CD4-positive, alpha-beta T cell treated with Interleukin-17A for 1 hour (primary cell): Measurements from ENCODE around the gene KIF21B.

Experiments
- DNase-seq: peaks from one replicate; pipeline ENCODE4 v3.0.0-alpha.2; 2020

The KIF21B gene

DNA sequence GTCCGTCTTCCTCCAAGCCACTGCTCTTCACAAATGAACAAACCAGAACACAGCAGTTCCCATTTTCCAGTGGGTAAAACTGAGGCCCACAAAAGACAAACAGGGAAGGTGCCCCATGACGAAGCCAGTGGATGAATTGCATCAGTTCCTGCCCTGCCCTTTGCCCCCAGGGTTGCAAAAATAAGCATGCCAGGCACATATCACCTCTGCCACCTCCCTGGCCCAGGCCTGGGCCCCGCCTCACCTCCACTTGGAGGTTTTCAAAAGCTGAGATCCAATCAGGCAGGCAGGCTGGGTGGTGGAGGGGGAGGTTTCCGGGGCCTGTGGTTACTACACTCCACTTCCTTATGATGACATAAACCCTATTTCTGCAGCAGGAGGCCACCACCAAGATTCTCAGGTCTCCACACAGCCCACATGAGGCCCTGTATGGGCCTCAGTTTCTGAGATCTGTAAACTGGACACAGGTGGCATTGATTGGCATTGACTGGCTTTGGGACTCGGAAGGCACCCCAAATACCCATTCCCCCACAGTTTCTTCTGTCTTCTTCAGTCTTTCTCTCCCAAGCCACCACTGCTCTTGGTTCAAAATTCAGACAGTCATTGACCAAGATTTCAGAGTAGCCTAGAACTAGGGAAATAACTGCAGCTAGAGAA lies 4.1 kb downstream of the KIF21B start:
- peak; percentile 92 for DNase-seq

DNA sequence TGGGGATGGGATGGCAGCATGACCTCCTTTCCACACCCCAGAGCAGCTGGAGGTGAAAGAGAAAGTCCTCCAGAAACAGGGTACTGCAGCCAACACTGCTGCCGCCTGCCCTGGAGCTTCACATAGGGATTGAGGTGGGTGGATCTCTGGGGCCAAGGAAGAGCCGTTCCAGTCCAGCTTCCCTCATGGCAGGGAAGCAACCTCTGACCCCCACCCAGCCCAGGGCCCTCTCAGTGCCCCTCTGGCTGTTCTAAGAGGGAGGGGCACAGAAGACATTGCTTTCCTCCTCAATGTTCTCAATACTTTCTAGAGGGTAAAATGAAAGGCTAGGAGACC lies 5.7 kb downstream of the KIF21B start:
- DNase-seq, result no peak

DNA sequence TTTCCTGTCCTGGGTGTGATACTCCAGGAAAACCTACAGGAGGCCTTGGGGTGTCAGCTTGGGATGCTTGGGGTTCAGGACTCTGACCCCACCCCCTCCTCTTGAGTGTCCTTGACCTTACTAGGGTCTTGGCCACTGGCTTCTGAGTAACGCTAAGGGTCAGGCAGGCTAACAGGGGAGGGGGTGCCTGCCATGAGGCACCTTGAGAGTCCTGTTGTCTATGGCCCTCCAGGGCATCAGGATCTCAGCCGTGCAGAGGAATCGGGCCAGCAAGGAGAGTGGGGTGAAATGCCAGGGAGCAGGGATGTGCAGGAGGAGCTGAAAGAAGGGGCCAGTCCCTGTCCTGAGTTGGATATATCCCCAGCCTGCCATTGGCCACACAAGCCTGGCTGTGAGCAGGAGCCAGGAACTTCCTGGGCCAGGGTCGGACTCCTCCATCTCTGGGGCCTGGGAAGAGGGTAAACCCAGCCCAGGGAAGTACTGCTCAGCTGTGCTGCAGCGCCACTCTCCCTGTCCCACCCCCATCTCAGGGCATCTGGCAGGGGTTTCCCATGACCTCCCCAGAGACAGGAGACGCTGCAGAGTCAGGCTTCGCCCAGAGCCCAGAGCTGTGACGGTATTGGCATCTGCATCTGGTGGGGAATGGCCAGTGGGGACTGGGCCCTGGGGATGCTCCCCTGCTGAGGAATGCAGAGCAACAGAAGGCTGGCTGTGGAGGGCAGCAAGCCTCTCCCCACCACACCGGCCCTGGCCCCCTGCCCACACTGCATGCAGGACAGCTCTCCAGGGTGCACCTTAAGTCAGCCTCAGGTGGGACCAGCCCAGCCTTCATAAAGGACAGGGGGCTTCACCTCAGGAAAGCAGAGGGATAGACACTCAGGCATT lies 6.3 kb downstream of the KIF21B start:
- no peak for DNase-seq

DNA sequence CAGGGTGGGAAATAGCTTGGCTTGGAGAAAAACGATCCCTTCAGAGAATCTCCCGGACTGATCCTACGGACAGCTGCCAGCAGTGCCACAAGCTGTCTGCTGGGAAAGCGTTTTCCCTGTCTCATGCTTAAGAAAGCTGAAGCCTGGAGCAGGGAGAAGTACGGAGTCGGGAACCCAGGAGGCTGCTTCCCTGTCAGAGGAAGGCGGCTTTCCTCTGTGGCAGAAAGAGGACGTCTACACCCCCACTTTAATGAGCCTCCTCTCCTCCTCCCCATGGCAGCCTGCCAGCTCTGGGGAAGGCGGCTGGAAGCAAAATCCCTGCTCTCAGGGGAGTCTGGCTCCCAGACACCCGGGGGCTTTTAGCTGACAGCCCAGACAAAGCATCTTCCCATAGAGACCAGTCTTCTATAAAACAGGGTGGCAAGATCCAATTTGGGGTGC lies 7.3 kb downstream of the KIF21B start:
- DNase-seq, result no peak

DNA sequence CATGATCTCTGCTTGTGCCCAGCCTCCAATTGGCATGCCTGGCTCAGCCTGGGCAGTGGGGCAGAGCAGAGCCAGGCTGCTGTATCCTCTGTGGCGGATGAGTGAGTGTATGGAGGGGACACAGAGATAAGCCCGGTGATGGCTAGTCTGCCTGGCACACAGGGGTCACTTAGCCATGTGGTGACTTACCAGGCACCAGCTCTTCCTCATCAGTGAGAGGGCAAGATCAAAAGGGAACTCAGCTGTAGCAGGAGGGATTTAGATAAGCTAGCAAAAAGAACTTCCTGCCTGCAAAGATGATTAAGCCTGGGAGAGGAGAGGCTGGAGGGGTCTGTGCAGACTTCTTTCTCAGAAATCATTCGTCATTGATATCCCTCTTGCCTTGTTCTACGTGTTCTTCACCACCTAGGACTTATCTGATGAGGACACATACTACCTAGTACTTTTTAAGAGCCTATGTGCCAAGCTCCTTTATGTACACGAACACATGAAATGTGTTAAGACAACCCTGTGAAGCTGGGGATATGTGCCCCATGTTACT lies 7.9 kb downstream of the KIF21B start:
- DNase-seq, result no peak

DNA sequence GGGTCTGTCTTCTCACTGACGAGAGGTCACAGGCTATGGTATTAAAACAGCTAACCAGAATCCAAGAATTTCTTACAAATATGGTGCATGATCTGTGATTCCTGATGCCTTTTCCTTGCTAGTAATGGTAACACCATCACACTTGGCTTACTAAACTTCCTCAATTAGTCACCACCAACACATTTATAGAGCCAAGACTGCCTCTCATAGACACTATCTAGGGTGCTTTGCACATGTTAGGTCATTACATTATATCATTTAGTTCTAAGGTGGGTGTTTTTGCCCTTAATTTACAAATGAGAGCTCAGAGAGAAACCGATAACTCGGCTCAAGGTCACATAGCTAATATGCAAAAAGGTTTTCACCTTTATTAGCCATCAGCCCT lies 8.7 kb downstream of the KIF21B start:
- no peak for DNase-seq

DNA sequence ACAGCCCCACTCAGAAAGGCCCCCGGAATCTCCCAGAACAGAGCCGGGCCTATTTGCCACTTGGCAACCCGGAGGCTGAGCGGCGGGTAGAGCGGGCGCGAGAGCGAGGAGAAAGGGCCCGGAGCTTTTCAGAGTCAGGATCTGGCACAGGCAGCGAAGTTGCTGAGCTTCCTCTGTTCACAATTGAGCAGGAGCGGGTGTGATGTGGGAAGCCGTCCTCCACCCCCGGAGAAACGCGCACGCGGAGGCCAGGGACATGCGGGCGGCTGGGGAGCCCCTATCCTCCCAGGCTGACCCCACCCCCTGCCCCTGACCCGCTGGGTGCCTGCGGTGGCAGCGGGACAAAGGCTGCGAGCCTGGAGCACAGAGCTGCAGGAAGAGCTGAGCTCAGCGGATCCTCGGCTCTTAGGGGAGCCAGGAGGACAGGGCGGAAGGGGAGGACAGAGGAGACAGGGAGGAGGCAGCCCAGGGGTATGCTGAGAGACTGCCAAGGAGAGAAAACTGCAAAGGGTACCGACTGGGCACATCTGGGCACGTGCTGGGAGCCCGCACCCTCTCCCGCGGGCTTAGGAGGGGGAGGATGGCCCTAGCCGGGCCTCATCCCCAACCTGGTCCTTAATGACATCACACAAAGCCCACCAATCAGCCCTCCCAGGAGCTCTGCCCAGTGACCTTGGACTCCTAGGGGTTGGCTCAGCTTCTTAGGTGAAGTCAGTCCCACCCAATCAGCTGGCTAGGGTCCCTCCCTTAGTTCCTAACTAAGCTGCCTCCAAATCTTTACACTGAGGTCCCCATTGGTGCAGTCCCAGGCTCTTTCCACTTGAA lies 9.3 kb downstream of the KIF21B start:
- no peak for DNase-seq

DNA sequence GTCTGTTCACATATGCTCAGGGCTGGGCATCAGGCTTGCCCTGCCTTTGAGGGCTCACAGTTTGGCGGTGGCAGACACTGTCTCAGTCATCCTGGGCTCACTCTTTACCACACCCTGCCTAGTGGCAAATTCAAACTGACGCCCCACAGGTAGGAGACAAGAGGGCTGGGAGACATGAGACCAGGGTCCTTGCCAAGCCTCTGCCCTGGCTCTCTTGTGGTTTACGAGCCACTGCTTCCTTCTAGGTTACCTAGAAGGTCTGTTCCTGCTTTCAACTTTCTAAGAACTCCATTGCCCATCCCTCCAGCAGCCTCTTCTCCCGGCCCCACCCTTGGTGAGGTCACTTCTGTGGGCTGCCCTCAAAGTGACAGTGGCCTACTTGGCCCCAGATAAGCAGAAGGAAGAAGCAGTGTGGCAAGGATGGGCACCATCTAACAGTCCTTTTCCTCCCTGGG lies 10.5 kb downstream of the KIF21B start:
- DNase-seq, result peak; percentile 37

DNA sequence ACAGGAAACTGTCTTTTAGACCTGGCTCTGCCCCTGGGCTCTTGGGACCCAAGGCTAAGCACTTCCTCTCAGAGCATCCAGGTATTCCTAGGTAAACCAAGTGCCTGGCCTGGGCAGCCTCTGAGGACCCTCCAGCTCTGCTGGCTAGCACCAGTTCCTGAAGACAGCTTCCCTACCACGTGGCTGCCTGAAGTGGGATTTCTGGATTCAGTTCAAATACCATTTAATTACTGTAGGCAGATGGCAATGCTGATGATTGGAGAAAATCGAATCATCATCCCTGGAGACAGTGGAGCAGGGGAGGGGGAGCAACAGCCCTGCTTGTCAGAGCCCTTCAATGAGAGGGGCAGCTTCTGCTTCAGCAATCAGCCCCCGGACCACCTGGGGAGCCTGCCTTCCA lies 11.9 kb downstream of the KIF21B start:
- no peak for DNase-seq

DNA sequence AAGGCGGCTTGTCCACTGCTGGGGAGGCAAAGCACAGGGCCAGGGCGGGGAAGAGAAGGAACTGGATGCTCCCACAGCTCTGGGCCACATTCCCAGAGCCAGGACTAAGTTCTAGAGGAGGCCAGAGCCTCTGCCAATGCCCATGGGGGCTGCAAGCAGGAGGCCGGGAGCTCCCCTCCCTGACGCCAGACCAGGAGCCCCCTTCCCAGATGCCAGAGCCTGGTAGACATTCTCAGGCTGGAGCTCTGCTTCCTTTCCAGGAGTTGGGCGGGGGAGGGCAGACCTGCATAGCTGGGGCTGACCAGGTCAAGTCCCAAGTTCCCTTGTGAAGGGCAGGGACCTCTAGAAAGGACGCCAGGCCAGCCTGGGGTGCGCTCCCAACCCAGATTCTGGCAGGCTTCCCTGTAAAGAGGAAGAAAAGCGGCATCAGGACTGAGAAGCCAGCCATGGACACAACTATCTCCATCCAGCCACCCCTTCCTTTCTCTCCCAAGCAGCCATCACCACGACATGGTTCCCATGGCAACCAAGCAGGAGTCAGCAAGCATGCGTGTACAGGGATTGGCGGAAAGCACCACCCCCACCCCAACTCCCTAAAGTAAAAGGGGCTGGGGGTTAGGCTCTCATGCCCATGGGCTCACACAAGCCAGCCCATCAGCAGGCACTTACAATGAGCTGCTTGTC lies 13.4 kb downstream of the KIF21B start:
- no peak for DNase-seq

DNA sequence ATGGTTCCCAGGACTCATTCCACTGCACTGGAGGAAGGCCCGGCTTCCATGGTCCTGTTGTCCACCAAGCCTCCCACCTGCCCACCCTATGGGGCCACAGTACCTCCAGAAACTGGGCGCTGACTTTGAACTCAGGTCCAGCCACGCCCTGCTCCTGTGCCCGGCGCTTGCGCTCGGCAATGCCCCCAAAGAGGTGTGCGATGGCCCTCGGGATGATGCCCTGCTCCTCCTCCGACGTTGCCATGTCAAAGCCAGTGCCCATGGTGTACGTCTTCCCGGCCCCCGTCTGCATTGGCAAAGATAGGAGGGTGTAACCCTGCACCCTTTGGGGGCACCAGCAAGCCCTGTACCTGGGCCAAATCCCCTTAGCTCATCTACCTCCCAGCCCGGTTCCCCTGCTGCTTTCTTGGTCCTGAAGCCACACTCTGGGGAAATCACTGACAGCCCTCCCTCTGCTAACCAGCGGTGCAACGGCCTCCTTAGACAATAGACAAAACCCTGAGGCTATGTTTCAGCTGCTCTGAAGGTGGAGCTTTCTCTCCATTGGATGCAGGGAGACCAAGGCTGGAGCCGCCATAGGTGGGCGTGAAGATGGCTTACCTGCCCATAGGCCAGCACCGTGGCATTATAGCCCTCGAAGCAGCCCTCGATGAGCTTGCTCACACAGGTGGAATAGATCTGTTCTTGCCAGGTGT lies 14.7 kb downstream of the KIF21B start:
- no peak for DNase-seq

DNA sequence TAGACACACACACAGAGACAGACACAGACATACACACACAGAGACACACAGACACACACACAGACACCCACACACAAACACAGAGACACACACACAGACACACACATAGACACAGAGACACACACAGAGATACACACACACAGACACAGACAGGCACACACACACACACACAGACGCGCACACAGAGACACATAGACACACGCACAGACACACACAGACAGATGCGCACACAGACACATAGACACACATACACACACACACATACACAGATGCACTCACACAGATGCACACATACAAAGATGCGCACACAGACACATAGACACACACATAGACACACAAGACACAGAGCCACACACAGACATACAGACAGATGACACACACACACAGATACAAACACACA lies 16.0 kb downstream of the KIF21B start:
- no peak for DNase-seq

DNA sequence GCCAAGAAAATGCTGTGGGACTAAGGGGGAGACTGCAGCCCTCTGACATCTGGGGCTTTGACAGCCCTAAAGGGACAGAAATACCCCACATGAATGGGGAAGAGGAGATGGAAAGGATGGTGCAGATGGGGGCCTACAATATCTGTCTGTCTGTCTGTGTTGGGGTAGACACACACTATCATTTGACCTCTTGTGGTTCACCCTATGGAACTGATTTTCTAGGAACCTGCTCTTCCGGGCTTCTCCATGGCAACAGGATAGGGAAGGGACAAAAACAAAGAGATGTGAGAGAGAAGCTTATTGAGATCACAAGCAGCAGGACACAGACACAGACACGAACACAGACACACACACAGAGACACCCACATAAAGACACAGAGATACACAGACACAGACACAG lies 17.1 kb downstream of the KIF21B start:
- DNase-seq, result no peak

DNA sequence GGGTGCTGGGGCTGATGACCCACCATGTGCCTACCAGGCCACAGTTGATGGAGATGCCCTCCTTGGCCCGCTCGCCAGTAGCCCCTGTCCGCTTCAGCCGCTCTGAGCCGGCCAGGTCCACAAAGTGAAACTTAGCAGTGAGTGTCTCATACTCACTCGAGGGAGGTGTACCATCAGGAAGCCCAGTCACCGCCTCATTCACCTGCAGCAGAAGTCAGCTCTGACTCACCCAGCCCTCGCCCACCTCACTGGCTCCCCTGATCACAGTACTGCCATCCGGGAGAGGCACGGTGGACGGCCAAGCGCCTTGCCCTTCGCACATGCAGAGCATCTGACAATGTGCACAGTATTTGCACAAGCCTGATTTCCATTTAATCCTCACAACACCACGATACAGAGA lies 18.8 kb downstream of the KIF21B start:
- no peak for DNase-seq

DNA sequence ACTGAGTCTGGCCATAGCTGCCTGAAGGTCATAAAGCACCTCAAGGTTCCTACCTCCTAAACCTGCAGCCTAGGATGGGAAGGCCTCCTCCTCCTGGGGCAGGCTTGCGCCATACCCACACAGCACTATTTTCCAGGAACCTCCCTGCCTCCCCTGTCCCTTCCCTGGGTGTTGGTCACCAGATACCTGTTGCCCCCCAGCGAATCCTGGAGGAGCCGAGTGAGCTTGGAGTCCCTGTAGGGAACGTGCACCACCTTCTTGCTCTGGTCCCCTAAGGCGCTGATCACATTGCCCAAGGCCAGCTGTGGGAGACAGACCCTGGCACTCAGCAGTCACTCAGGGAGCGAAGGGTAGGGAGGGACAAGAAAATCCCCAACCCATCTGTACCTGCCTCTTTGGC lies 19.4 kb downstream of the KIF21B start:
- no peak for DNase-seq

DNA sequence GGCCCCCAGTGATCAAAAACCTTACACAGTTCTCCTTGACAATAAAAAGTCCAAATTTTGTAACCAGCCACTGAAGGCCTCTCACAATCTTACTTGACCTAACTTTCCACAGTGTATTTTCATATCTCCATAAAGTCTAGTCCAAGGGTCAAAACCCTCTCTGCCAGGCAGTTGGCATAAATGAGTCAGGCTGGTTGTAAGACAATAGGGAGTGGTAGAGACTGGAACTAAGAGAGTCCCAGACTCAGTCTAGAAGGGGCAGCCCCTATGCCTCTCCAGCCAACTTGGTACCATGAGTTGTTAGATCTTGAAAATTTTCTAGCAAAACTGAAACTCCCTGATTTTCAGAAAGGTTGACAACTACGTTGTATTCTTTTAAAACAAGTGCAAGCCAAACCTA lies 21.0 kb downstream of the KIF21B start:
- no peak for DNase-seq

DNA sequence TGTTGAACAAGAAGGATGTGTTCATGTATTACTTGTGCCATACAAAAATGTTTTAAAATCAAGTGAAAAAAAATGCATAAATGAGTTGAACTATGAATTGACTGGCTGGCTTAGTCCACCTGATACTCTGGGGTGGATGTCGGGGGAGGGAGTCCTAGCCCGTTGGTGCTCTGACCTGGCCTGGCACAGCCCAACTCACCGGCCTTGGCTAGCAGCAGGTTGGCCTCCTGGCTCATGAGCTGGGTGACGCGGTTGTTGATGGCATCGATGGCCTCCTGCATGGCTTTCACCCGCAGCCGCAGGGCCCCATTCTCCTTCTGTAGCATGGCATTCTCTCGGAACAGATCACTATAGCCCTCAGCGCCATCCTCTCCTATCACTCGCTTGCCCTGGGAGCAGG lies 21.6 kb downstream of the KIF21B start:
- DNase-seq, result no peak

DNA sequence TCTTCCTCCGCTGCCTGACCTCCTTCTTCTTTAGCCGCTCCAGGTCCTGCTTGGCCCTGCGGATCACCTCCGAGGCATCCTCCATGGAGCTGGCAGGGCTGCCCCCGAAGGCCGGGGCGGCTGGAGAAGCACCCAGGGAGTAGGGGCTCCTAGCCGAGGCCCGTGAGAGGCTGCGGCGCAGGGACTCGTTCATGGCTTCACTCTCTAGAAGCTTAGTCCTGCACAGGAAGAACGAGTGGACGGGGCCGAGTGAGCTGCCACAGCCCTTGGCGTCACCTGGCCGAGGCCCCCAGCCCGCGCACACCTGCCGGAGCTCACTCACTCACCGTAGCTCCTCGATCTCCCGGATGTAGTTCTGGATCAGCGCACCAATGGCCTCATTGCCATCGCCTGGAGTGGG lies 23.1 kb downstream of the KIF21B start:
- DNase-seq, result no peak

DNA sequence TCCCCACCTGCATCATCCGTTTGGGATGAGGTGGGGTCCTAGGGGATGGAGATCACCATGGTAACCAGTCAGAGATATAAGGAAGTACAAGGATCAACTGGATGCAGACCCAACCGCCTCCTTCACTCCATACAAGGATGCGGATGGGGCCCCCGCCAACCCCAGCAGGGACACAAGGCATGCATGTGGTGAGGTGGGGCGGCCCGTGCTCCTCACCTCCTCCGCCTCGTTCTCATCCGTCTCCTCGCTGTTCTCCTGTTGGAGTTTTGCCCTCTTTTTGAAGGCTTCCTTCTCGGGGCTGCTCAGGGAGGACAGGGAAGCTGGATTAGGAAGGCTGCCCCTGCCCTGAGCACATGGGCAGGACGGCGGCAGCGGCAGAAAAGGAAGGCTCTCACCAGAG lies 23.8 kb downstream of the KIF21B start:
- DNase-seq, result no peak

DNA sequence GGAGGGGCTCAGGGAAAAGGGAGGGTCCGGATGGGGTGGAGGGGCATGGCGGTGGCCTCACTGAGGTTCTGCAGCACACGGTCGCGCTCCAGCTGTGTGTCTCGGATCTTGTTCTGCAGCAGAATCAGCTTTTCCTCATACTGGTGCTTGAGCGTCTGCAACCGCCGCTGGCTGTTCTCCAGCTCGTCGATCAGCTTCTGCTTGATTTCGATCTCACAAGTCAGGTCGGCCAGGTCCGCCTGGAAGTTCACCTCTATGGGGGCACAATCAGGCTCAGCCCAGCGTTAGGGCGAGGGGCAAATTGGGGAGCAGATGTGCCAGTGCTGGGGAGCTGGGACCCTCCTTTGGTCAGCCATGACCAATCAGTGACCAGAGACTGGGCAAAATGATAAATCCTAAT lies 25.2 kb downstream of the KIF21B start:
- DNase-seq, result no peak

DNA sequence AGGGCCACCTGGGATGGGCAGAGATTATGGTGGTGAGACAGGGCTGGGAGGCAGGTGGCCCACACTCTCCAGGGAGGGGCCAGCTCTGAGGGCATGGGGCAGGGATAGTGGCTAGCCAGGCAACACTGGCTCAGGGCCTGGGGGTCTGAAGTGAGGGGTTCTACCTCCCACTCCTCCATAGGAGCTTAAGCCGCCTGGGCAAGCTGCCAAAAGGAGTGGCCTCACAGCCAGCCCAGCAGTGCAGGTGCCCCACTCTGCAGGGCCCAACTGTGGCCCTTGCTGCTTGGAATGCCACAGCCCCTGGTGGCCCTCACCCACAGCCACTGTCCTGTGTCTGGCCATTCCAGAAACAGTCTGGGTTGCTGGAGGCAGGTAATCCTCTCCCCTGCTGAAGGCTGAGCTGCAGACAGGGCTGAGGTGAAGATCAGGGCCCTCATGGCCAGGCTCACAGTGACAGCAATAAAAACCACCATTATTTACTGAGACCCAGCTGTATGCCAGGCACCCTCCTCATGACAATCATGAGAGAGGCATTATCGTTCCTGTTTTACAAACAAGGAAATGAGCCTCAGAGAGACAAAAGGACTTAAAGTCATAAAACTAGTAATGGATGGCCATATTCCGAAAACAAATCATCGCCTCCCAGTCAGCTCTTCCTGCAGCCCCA lies 31.0 kb downstream of the KIF21B start:
- no peak for DNase-seq
